C4-2B (cell line): Measurements from ENCODE around the gene PTPRU.

ENCODE experiments used
- CTCF ChIP-seq: fragments of 450-650 bp; conservative IDR thresholded peaks from 2 replicates; pipeline ENCODE4 v1.5.1; 2017; ENCODE audit warnings: mild to moderate bottlenecking
- ZFX ChIP-seq: fragments of 450-650 bp; IDR thresholded peaks from 2 replicates; pipeline ENCODE4 v1.6.1; 2017

GRCh38 chr1:29223521-29223920, 12.8 kb upstream of the PTPRU start:
- TF ChIP-seq CTCF (no peak), ZFX (no peak)
